Duodenal mucosa (tissue), 2 donors: ENCODE results near the gene RRP1.

Experiments used
- H3K27ac ChIP-seq: one replicate; pipeline ENCODE4 v1.7.0; 2013; ENCODE audit warnings: low read depth, low read length
- H3K27me3 ChIP-seq, 2 donors: one replicate each; pipeline ENCODE4 v1.7.0; 2013; ENCODE audit warnings: low read length in 2 of 2, control low read depth in 1 of 2; ENCODE audit not compliant: insufficient read depth in 2 of 2, control insufficient read depth in 1 of 2
- H3K36me3 ChIP-seq, 2 donors: one replicate each; pipeline ENCODE4 v1.7.0; 2013; ENCODE audit warnings: low read length in 2 of 2, control low read depth in 1 of 2; ENCODE audit not compliant: insufficient read depth in 2 of 2, control insufficient read depth in 1 of 2
- H3K4me1 ChIP-seq, 2 donors: one replicate each; pipeline ENCODE4 v1.7.0; 2013; ENCODE audit warnings: low read length in 2 of 2, control low read depth in 1 of 2; ENCODE audit not compliant: insufficient read depth in 2 of 2, control insufficient read depth in 1 of 2
- H3K4me3 ChIP-seq, 2 donors: one replicate each; pipeline ENCODE4 v1.7.0; 2013; ENCODE audit warnings: low read length in 2 of 2, low read depth in 1 of 2
- H3K9ac ChIP-seq, 2 donors: one replicate each; pipeline ENCODE4 v1.7.0; 2013; ENCODE audit warnings: low read length in 2 of 2, low read depth in 1 of 2
- H3K9me3 ChIP-seq, 2 donors: one replicate each; pipeline ENCODE4 v1.7.0; 2013; ENCODE audit warnings: low read length in 2 of 2, control low read depth in 1 of 2; ENCODE audit not compliant: control insufficient read depth in 1 of 2

RRP1 gene

GRCh38 chr21:43789276-43790009, at the start of gene RRP1:
Gene RRP1, plus strand, starts transcription at chr21:43789577. Its CDS starts 53 bp downstream, at chr21:43789630.
- no peaks in the 10 kb centered on the region for H3K27me3 ChIP-seq

DNA sequence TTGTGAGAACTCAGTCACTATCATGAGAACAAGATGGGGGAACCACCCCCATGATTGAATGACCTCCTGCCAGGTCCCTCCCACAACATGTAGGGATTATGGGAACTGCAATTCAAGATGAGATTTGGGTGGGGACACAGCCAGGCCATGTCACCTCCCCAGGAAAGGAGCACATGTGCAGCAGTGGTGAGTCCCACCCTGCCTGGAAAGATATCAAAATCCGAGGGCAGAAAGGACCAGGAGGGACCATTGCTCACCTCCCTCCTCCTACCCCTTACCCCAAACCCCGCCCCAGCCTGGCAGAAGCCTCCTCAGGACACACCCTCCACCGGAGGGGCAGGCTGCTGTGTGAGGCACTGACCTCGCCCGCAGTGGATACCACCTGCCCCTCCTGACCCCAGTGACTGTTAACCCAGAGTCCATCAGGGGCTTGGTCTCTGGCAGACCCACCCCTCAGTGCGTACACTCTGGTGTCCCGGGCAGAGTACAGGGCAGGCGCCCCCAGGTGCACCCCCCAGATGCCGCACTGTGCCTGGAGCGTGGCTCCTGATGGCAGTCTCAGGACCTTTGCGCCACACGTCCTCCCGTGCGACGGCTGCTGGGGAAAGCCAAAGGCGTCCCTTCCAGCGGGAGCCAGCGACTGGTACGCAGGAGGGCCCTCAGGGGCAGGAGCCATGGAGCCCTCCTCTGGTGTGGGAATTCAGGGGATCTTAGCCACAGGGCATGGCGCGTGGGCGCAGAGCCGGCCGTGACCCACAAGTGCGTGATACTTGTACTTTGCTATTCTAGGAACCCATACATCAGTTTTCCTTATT, 49.5 kb upstream of the RRP1 start:
- Histone ChIP-seq H3K9ac (no peak overlapping the region), H3K27ac (no peak overlapping the region), H3K36me3 (peaks cover 17 to 41% of the 10 kb centered on the region in 2 donors), H3K4me3 (no peak overlapping the region), H3K4me1 (peaks cover 11 to 12% of the 10 kb centered on the region in 2 donors), H3K27me3 (no peaks in the 10 kb centered on the region), H3K9me3 (no peaks in the 10 kb centered on the region)

More at GRCh38 chr21:43789276-43790009, at the start of gene RRP1:
- H3K9me3 ChIP-seq: no peaks in the 10 kb centered on the region
- peaks cover 13 to 27% of the 10 kb centered on the region in 2 donors for H3K36me3 ChIP-seq
- H3K27ac ChIP-seq: peak within 1 kb of the TSS; percentile 57
- peaks cover 14 to 18% of the 10 kb centered on the region in 2 donors for H3K4me1 ChIP-seq
- H3K4me3 ChIP-seq: peak within 1 kb of the TSS; percentile 79 to 90
- peak within 1 kb of the TSS; percentile 79 to 86 for H3K9ac ChIP-seq

GRCh38 chr21:43740497-43741156, 48.8 kb upstream of the RRP1 start:
- H3K9ac ChIP-seq: no peak overlapping the region
- no peak overlapping the region for H3K27ac ChIP-seq
- no peak overlapping the region for H3K4me3 ChIP-seq
- no peaks in the 10 kb centered on the region for H3K9me3 ChIP-seq
- peaks cover 10 to 11% of the 10 kb centered on the region in 2 donors for H3K4me1 ChIP-seq
- no peaks in the 10 kb centered on the region for H3K27me3 ChIP-seq
- peaks cover 17 to 46% of the 10 kb centered on the region in 2 donors for H3K36me3 ChIP-seq

DNA sequence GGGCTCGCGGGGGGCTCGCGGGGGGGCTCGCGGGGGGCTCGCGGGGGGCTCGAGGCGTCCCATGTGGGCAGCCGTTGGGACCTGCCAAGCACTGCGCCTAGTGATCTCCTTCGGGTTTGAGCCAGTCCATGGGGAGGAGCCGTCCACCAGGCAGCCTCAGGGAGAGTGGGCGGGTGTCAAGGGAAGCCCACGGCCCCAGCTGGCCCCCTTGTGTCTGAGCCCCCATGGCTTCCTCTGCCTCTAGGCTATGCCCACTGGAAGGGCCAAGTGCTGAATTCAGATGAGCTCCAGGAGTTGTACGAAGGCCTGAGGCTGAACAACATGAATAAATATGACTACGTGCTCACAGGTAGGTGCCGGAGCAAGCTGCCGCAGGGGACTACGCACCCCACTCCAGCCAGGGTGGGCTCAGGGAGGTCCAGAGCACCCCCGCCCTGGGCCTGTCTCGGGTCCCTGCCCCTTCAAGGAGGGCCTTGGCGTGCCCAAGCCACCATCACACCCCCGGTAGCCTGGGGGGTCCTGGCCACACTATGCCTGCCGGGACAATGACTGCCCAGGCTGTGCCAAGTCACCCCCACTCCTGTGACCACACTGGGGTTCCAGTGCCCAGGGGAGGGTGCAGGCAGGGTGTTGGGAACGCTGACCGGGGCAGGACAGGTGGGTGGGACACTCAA, 47.8 kb upstream of the RRP1 start:
- peaks cover 10 to 11% of the 10 kb centered on the region in 2 donors for H3K4me1 ChIP-seq
- peaks cover 17 to 51% of the 10 kb centered on the region in 2 donors for H3K36me3 ChIP-seq
- no peak overlapping the region for H3K4me3 ChIP-seq
- H3K27me3 ChIP-seq: no peaks in the 10 kb centered on the region
- no peak overlapping the region for H3K27ac ChIP-seq
- H3K9ac ChIP-seq: no peak overlapping the region
- H3K9me3 ChIP-seq: no peaks in the 10 kb centered on the region

- Histone ChIP-seq H3K4me1 (peaks cover 0 to 7% of the 10 kb centered on the region in 2 donors), H3K9ac (no peak overlapping the region), H3K36me3 (peaks cover 18 to 63% of the 10 kb centered on the region in 2 donors), H3K9me3 (no peaks in the 10 kb centered on the region), H3K4me3 (no peak overlapping the region), H3K27me3 (no peaks in the 10 kb centered on the region), H3K27ac (no peak overlapping the region)
These were observed 45.4 kb upstream of the RRP1 start for GRCh38 chr21:43743947-43744346.

DNA sequence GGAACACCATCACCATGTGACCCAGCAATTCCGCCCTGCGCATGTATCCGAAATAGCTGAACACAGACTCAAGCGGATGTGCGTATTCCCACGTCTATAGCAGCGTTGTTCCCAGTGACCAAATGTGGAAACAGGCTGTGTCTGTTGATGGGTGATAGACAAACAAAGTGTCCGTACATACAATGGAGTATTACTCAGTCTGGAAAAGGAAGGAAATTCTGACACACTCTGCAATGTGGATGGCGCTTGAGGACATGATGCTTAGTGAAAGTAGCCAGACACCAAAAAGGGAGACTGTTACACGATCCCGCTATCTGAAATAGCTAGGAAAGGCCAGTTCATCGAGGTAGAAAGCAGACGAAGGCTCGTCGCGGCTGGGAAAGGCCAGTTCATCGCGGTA, 44.7 kb upstream of the RRP1 start:
- H3K27ac ChIP-seq: no peak overlapping the region
- H3K9me3 ChIP-seq: no peaks in the 10 kb centered on the region
- H3K36me3 ChIP-seq: peaks cover 24 to 69% of the 10 kb centered on the region in 2 donors

GRCh38 chr21:43745772-43746517, 43.4 kb upstream of the RRP1 start:
- Histone ChIP-seq H3K4me3 (no peak overlapping the region), H3K36me3 (peaks cover 30 to 81% of the 10 kb centered on the region in 2 donors), H3K27ac (no peak overlapping the region), H3K9ac (no peak overlapping the region), H3K9me3 (no peaks in the 10 kb centered on the region), H3K4me1 (no peaks in the 10 kb centered on the region), H3K27me3 (no peaks in the 10 kb centered on the region)

More for the DNA sequence above, 44.7 kb upstream of the RRP1 start:
- peaks cover 0 to 7% of the 10 kb centered on the region in 2 donors for H3K4me1 ChIP-seq
- H3K4me3 ChIP-seq: no peak overlapping the region
- no peak overlapping the region for H3K9ac ChIP-seq
- no peaks in the 10 kb centered on the region for H3K27me3 ChIP-seq

DNA sequence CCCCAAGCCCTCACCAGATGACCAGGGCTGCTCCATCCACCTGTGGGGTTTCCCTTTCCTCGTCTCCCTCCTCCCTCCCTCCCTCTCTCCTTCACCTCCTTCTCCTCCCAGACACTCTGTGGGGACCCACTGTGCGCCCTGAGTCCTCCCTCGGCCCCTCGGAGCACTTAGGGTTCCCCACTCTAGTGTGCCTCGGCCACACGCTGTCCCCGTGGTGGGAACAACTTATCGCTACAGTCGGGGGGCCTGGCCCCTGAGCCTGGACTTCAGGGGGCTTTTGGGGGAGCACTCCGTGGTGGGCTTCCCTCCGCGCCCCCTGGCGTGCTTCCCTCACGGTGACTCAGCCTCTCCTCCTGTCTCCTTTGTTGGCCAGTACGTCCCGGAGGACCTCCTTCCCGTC, 40.8 kb upstream of the RRP1 start:
- Histone ChIP-seq H3K27me3 (no peaks in the 10 kb centered on the region), H3K36me3 (peaks cover 33 to 95% of the 10 kb centered on the region in 2 donors), H3K4me3 (no peak overlapping the region), H3K4me1 (no peaks in the 10 kb centered on the region), H3K9me3 (no peaks in the 10 kb centered on the region), H3K9ac (no peak overlapping the region), H3K27ac (no peak overlapping the region)

DNA sequence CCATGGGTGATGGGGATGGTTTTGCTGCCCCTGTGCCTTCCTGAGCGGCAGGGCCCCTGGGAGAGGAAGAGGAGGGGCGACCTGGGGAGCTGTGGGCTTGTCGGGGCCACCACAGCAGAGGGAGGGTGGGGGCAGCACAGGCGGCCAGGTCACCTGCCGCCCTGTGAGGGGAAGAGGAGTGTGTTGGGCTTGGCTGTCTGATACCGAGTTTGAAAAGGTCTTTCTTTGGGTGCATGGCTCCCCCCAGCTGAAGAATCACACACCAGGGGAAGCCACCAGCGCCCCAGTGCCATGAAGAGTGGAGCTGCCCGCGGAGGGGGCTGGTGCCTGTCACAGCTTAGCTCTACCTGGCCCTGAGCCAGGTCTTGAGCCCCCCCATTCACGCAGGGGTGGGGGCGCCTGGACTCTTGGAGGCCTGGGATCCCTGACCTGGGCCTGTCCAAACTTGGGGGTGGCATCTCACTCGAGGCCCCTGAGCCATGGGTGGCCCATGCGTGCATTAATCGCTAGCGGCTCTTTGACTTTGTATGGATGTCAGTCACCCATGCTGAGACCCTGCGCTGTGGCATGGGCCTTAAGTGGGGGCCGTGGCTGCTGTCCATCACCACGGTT, 39.6 kb upstream of the RRP1 start:
- Histone ChIP-seq H3K9ac (no peak overlapping the region), H3K36me3 (peaks cover 38 to 95% of the 10 kb centered on the region in 2 donors), H3K4me3 (no peak overlapping the region), H3K27me3 (no peaks in the 10 kb centered on the region), H3K9me3 (no peaks in the 10 kb centered on the region), H3K4me1 (no peaks in the 10 kb centered on the region), H3K27ac (no peak overlapping the region)
